H9 (cell line): ENCODE results near the gene CIT. TPM values are rescaled to one million over a fixed set of nuclear protein-coding genes. Genes with fewer than 3 reads are reported as not detected.
A peak's percentile ranks its signal among the peaks of the same experiment; 100 is the strongest.

ENCODE experiments used
- DNase-seq: peaks from one replicate; pipeline ENCODE4 v3.0.0-alpha.2; 2017
- H2AFZ ChIP-seq: one replicate; pipeline ENCODE4 v1.6.1; 2013; ENCODE audit warnings: mild to moderate bottlenecking, low read length, control low read depth, moderate library complexity
- H2AK5ac ChIP-seq: 2 replicates; pipeline ENCODE4 v1.6.1; 2013; ENCODE audit warnings: low read length, control low read depth, mixed read lengths; ENCODE audit not compliant: insufficient read length
- H2BK120ac ChIP-seq: one replicate; pipeline ENCODE4 v1.6.1; 2013; ENCODE audit warnings: low read depth, mild to moderate bottlenecking, low read length, control low read depth, inconsistent platforms; ENCODE audit not compliant: poor library complexity, severe bottlenecking
- H2BK12ac ChIP-seq: 2 replicates; pipeline ENCODE4 v1.6.1; 2013; ENCODE audit warnings: low read length, control low read depth, mixed read lengths, low read depth; ENCODE audit not compliant: insufficient read length
- H2BK15ac ChIP-seq: 2 replicates; pipeline ENCODE4 v1.6.1; 2013; ENCODE audit warnings: low read depth, low read length, control low read depth
- H2BK20ac ChIP-seq: one replicate; pipeline ENCODE4 v1.6.1; 2013; ENCODE audit warnings: low read depth, mild to moderate bottlenecking, low read length, control low read depth, inconsistent platforms; ENCODE audit not compliant: poor library complexity, severe bottlenecking
- H2BK5ac ChIP-seq: 2 replicates; pipeline ENCODE4 v1.6.1; 2013; ENCODE audit warnings: low read length, control low read depth, mixed read lengths; ENCODE audit not compliant: insufficient read length
- H3K14ac ChIP-seq: 2 replicates; pipeline ENCODE4 v1.6.1; 2013; ENCODE audit warnings: low read length, control low read depth; ENCODE audit not compliant: insufficient read depth
- H3K18ac ChIP-seq: 2 replicates; pipeline ENCODE4 v1.6.1; 2013; ENCODE audit warnings: low read depth, mild to moderate bottlenecking, mixed read lengths, low read length, control low read depth; ENCODE audit not compliant: insufficient read length
- H3K23ac ChIP-seq: 2 replicates; pipeline ENCODE4 v1.6.1; 2013; ENCODE audit warnings: low read length, control low read depth, mixed read lengths, low read depth; ENCODE audit not compliant: insufficient read length
- H3K23me2 ChIP-seq: 2 replicates; pipeline ENCODE4 v1.6.1; 2013; ENCODE audit warnings: low read depth, mild to moderate bottlenecking, mixed read lengths, low read length, control low read depth; ENCODE audit not compliant: insufficient read length, poor library complexity, severe bottlenecking
- H3K27ac ChIP-seq: 2 replicates; pipeline ENCODE4 v1.5.1; 2013; ENCODE audit warnings: low read length, control low read depth, mixed read lengths, low read depth; ENCODE audit not compliant: insufficient read length
- H3K27me3 ChIP-seq: 2 replicates; pipeline ENCODE4 v1.6.1; 2013; ENCODE audit warnings: low read length, control low read depth, inconsistent platforms; ENCODE audit not compliant: insufficient read depth
- H3K4ac ChIP-seq: 2 replicates; pipeline ENCODE4 v1.6.1; 2013; ENCODE audit warnings: low read depth, mild to moderate bottlenecking, control low read depth, inconsistent platforms, low read length, moderate library complexity
- H3K4me1 ChIP-seq: 2 replicates; pipeline ENCODE4 v1.6.1; 2013; ENCODE audit warnings: low read length, control low read depth, inconsistent platforms; ENCODE audit not compliant: insufficient read depth
- H3K4me2 ChIP-seq: 2 replicates; pipeline ENCODE4 v1.6.1; 2013; ENCODE audit warnings: low read length, control low read depth, mixed read lengths; ENCODE audit not compliant: insufficient read length, insufficient read depth
- H3K56ac ChIP-seq: 2 replicates; pipeline ENCODE4 v1.6.1; 2013; ENCODE audit warnings: low read depth, mild to moderate bottlenecking, mixed read lengths, low read length, control low read depth; ENCODE audit not compliant: insufficient read length
- H3K79me1 ChIP-seq: 2 replicates; pipeline ENCODE4 v1.6.1; 2013; ENCODE audit warnings: low read depth, mild to moderate bottlenecking, moderate library complexity, low read length, control low read depth, inconsistent platforms; ENCODE audit not compliant: insufficient read depth, poor library complexity, severe bottlenecking
- H3K79me2 ChIP-seq: 2 replicates; pipeline ENCODE4 v1.6.1; 2013; ENCODE audit warnings: low read length, control low read depth, inconsistent platforms; ENCODE audit not compliant: insufficient read depth
- H3K9ac ChIP-seq: 2 replicates; pipeline ENCODE4 v1.6.1; 2013; ENCODE audit warnings: low read length, control low read depth, mixed read lengths; ENCODE audit not compliant: insufficient read length; ENCODE audit errors: extremely low read depth
- H3K9me3 ChIP-seq: one replicate; pipeline ENCODE4 v1.6.1; 2013; ENCODE audit warnings: low read depth, low read length, inconsistent platforms; ENCODE audit not compliant: control insufficient read depth
- H3T11ph ChIP-seq: one replicate; pipeline ENCODE4 v1.6.1; 2013; ENCODE audit warnings: mild to moderate bottlenecking, low read length, control low read depth, inconsistent platforms
- H4K20me1 ChIP-seq: one replicate; pipeline ENCODE4 v1.6.1; 2013; ENCODE audit not compliant: control insufficient read depth, insufficient read length, insufficient read depth
- H4K5ac ChIP-seq: 2 replicates; pipeline ENCODE4 v1.6.1; 2013; ENCODE audit warnings: low read depth, mild to moderate bottlenecking, mixed read lengths, low read length, control low read depth; ENCODE audit not compliant: insufficient read length
- H4K8ac ChIP-seq: replicated peaks from 2 replicates; pipeline ENCODE4 v1.6.1; 2013; ENCODE audit warnings: low read length, control low read depth, mixed read lengths, low read depth; ENCODE audit not compliant: insufficient read length
- H4K91ac ChIP-seq: 2 replicates; pipeline ENCODE4 v1.6.1; 2013; ENCODE audit warnings: low read depth, mild to moderate bottlenecking, moderate library complexity, mixed read lengths, low read length, control low read depth; ENCODE audit not compliant: insufficient read length
- H3K27ac Mint-ChIP-seq, 3 experiments: 2 replicates in 2 of 3; 3 replicates in 1 of 3; pipeline ENCODE4 v1.8.0; 2020 to 2021; ENCODE audit warnings: mixed read lengths in 3 of 3, mild to moderate bottlenecking in 1 of 3, moderate library complexity in 1 of 3
- H3K27me3 Mint-ChIP-seq: 2 replicates; pipeline ENCODE4 v1.8.0; 2021; ENCODE audit warnings: low read depth, mild to moderate bottlenecking, moderate library complexity, mixed read lengths
- H3K36me3 Mint-ChIP-seq, 3 experiments: 2 replicates in 2 of 3; 3 replicates in 1 of 3; pipeline ENCODE4 v1.8.0; 2020 to 2021; ENCODE audit warnings: low read depth in 3 of 3, mixed read lengths in 3 of 3; ENCODE audit not compliant: insufficient read depth in 1 of 3
- H3K4me1 Mint-ChIP-seq, 2 experiments: 2 replicates each; pipeline ENCODE4 v1.8.0; 2020; ENCODE audit warnings: mixed read lengths in 2 of 2
- H3K4me3 Mint-ChIP-seq, 2 experiments: 2 replicates in 1 of 2; 3 replicates in 1 of 2; pipeline ENCODE4 v1.8.0; 2020 to 2021; ENCODE audit warnings: mild to moderate bottlenecking in 2 of 2, mixed read lengths in 2 of 2, moderate library complexity in 1 of 2
- H3K9me3 Mint-ChIP-seq, 2 experiments: 2 replicates in 1 of 2; 3 replicates in 1 of 2; pipeline ENCODE4 v1.8.0; 2020; ENCODE audit warnings: mild to moderate bottlenecking in 2 of 2, mixed read lengths in 2 of 2, moderate library complexity in 1 of 2
- WGBS: extraction: QIAGEN DNeasy Blood & Tissue Kit; methylation state at CpG from one replicate; pipeline ENCODE4 v1.1.7; 2013; ENCODE audit warnings: missing lambda C conversion rate, low lambda C conversion rate, mixed read lengths; ENCODE audit not compliant: insufficient read length; ENCODE audit errors: extremely low coverage; 5-methylcytosine and 5-hydroxymethylcytosine counted together
- total RNA-seq: library from RNA; stranded (reverse); gene quantifications from 2 replicates; pipeline ENCODE4 v1.2.1, GENCODE V29; 2021
- TF ChIP-seq, protein P1 (sequence below): fragments of 200-600 bp; sonication (generic); conservative IDR thresholded peaks from 3 replicates; pipeline ENCODE4 v1.8.0; 2021; ENCODE audit warnings: antibody characterized with exemption, mild to moderate bottlenecking

Gene CIT
- total RNA-seq, 1 experiment from 2014 or later, result 55.3 TPM

DNA sequence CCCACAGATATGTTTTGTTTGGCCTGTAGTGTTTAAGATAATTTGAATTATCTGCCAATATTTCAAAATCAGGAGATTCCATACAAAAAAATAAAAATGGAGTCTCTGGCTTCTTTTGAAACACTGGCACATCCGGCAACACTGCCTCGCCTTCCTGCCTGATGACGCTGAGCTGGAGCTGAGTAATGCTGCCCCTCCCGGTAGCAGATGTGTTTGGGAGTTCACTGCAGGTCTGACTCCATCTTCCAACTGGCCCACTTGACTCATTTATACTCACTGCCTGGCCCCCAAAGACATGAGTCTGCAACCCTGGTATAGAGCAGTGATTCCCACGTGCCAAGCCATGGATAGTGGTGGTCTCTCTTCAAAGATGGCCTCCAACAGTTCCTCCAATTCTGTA lies 7.4 kb downstream of the CIT start:
- H3K9me3 Mint-ChIP-seq, result no peaks in the 10 kb centered on the region
- H3K27ac ChIP-seq, result no peak overlapping the region
- no peak overlapping the region for H4K5ac ChIP-seq
- no peak overlapping the region for H2BK15ac ChIP-seq
- no peak overlapping the region for H2BK12ac ChIP-seq
- no peaks in the 10 kb centered on the region for H3K4me1 Mint-ChIP-seq
- H3T11ph ChIP-seq, result no peak overlapping the region
- peak overlapping the region in 1 of 3 experiments; percentile 53; a peak in 2 of 7 replicates for H3K27ac Mint-ChIP-seq
- no peak overlapping the region for H2AK5ac ChIP-seq
- peaks cover 30 to 79% (median 63%) of the 10 kb centered on the region in 3 experiments for H3K36me3 Mint-ChIP-seq
- no peaks in the 10 kb centered on the region for H3K9me3 ChIP-seq
- no peak overlapping the region for H3K4me3 Mint-ChIP-seq
- H3K79me1 ChIP-seq, result no peaks in the 10 kb centered on the region
- WGBS, result no CpG with 5 or more reads among the region's 5 CpGs
- H2BK120ac ChIP-seq, result no peak overlapping the region
- H3K4me2 ChIP-seq, result no peak overlapping the region
- H3K23me2 ChIP-seq, result no peaks in the 10 kb centered on the region
- no peak overlapping the region for H3K14ac ChIP-seq
- H3K56ac ChIP-seq, result no peak overlapping the region
- no peak overlapping the region for H2BK5ac ChIP-seq
- H3K4me1 ChIP-seq, result no peaks in the 10 kb centered on the region
- H3K79me2 ChIP-seq, result no peaks in the 10 kb centered on the region
- no peak overlapping the region for H4K8ac ChIP-seq
- H4K20me1 ChIP-seq, result no peaks in the 10 kb centered on the region
- no peak overlapping the region for H3K18ac ChIP-seq
- no peak overlapping the region for H3K23ac ChIP-seq
- H3K27me3 Mint-ChIP-seq, result no peaks in the 10 kb centered on the region
- TF ChIP-seq, protein P1, sequence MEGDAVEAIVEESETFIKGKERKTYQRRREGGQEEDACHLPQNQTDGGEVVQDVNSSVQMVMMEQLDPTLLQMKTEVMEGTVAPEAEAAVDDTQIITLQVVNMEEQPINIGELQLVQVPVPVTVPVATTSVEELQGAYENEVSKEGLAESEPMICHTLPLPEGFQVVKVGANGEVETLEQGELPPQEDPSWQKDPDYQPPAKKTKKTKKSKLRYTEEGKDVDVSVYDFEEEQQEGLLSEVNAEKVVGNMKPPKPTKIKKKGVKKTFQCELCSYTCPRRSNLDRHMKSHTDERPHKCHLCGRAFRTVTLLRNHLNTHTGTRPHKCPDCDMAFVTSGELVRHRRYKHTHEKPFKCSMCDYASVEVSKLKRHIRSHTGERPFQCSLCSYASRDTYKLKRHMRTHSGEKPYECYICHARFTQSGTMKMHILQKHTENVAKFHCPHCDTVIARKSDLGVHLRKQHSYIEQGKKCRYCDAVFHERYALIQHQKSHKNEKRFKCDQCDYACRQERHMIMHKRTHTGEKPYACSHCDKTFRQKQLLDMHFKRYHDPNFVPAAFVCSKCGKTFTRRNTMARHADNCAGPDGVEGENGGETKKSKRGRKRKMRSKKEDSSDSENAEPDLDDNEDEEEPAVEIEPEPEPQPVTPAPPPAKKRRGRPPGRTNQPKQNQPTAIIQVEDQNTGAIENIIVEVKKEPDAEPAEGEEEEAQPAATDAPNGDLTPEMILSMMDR, result no peak
- H2AFZ ChIP-seq, result no peak overlapping the region
- H3K9ac ChIP-seq, result no peak overlapping the region
- no peak overlapping the region for H3K4ac ChIP-seq
- no peak overlapping the region for H4K91ac ChIP-seq
- H2BK20ac ChIP-seq, result no peak overlapping the region
- no peaks in the 10 kb centered on the region for H3K27me3 ChIP-seq
- no peak for DNase-seq
